ENCODE data around the gene RNF43.

Gene RNF43

GRCh38 chr17:58368860-58369213 lies 48.5 kb downstream of the RNF43 start:
- no peak for TF ChIP-seq CTCF (IDR thresholded peaks at IDR 0.05; ENCODE audit: low read depth, low read length)
- DNase-seq (ENCODE audit: extremely low read depth, low read depth), result no peak

Measured in AG09319 (cell line).